NCI-H2196 treated with DMSO at 0.1 percent for 48 hours (cell line): ENCODE measurements around the gene LYST.
"Not testable (repeated sequence)": the region's sequence is repeated elsewhere in the genome, so short reads cannot be mapped to it uniquely, and the experiment has no call there.

Experiments
- DNase-seq: peaks from one replicate; lab custom pipeline; 2025; ENCODE audit not compliant: unreplicated experiment; lab: John Stamatoyannopoulos, UW

LYST gene

DNA sequence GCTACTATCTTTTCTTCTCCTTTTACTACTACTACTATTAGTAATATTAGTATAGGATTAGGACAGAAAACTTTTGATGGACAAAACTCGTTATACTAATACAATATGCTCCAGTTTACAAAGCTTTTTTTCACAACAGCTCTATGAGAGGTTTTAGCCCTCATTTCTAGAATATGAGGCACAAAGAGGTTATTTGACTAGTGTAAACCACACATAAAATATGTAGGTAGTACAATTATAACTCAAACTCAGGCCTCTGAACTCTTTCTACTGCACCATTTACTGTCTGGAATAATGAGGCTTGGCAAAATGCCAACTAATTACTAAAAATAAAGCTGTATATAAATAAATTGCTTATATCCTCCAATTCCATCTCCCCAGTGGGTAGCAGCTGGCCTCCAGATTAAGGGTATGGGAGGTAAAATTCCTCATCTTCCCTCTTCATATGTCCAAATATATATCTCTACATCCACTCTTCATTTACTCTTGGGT, 99.9 kb downstream of the LYST start:
- DNase-seq = no peak

DNA sequence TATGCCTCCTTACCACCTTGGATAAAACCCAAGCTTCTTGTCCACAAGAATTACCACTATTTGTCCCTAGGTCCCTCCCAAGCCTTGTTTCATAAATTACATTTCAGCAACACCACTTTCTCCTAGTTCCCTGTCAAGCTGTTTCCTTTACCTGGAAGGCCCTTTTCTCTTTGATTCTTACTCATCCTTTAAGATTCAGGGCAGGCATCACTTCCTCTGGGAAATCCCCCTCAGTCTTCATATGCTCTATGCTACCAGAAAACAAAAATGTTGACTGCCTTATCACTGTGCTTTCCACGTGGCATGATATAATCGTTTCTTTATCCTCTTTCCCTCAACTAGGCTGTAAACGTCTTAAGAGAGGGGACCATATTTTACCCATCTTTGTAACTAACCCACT, 102.7 kb downstream of the LYST start:
- no peak for DNase-seq

DNA sequence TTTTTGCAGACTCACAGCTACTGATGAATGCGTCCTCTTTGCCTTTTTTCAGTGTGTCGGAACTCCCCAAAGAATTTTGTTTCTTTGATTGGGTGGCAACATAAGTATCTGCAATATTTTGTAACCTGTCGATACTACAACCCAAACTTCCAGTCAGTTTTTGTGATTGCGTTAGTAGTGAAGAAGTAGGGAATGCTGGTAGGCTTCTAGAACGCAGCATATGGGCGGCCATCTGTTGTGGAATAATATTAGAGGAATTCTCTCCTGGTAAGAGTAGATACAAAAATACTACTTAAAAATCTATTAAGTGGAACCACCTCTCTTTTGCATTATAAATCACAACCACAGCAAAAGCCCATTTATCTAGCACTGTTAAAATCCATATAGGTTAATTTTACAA, 107.4 kb downstream of the LYST start:
- no peak for DNase-seq

DNA sequence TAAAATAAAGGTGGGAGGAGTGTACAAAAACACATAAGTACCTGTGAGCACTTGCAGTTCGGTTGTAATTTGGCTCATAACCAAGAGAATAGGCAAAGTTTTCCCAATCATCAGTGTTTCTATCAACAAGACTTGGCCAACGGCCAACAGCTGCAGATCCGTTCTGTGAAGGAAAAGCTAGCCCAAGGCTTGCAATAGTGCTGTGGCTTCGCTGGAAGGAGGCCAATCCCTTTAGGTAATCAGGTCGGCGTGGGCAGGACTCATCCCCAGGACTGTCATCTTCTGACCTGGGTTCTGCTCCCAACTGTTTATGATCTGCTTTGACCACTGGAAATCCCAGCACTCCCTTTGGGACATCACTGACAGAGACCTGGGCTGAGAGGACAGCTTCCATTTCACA, 107.8 kb downstream of the LYST start:
- peak; percentile 24 for DNase-seq

DNA sequence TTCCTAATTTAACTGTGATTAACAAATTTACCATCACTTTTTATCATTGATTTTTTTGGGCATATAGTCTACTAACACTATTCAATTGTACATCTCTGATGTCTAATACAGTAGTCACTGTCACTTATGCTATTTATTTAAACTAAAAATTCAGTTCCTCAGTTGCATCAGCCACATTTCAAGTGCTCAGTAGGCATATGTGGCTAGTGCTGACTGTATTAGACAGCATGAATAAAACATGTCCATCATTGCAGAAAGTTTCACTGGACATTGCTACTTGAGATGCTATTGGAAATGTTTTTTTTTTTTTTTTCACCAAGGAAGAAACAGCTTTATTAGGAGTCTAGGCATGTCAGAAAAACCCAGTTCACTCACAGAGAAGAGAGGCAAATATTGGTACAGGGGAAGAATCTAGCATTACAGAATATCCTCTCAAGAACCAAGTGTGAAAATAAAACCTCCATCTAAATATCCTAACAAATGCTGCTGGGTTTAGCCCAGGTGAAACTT, 109.1 kb downstream of the LYST start:
- DNase-seq = no peak

DNA sequence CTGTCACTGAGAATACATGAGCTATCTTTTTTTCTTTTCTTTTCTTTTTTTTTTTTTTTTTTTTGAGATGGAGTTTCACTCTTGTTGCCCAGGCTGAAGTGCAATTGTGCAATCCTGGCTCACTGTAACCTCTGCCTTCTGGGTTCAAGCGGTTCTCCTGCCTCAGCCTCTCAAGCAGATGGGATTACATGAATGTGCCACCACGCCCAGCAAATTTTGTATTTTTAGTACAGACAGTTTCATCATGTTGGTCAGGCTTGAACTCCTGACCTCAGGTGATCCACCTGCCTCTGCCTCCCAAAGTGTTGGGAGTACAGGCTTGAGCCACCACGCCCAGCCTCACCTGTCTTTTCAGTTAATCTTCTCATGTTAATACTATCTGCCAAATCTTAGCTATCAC, 112.5 kb downstream of the LYST start:
- not testable (repeated sequence) for DNase-seq

DNA sequence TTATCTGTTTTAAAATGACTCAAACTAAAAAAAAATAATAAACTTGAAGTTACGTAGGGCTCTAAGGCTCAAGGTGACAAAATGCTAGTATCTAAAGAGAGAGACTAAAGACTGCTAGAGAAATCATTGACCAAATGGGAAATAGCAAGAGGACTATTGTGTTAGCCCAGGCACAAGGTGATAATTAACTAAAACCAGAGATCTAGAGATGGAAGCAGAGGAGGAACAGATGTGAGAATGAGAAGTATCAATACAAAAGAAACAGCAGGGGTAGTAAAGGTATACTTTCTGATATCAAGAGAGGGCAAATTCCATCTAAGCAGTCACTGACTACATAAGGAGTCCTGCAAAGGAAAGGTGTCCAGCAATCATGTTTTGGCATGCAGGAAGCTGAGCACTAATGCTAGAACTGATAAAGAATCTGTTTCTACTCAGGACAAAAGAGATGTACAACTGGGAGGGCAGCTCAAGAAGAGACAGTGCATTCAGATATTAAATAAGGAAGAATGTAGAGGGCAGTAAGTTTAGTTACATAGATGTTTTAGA, 116.9 kb downstream of the LYST start:
- no peak for DNase-seq

DNA sequence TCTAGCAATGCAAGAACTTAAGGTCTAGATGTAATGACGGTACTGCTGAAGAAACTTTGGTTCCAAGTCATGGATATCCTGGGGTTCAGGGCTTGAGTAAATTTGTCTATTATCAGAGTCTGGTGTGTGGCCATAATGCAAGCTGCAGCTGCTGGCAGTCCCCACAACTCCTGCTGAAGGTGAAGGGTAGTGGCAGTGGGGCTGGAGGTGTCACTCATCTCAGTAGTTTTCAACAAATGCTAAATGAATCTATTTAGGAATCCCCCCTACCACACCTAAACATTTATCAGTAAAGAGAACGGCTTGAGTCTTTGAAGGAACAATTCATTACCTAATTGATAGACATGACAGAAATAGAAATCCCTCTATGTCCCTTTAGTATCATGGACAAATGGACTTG, 118.0 kb downstream of the LYST start:
- DNase-seq = no peak

DNA sequence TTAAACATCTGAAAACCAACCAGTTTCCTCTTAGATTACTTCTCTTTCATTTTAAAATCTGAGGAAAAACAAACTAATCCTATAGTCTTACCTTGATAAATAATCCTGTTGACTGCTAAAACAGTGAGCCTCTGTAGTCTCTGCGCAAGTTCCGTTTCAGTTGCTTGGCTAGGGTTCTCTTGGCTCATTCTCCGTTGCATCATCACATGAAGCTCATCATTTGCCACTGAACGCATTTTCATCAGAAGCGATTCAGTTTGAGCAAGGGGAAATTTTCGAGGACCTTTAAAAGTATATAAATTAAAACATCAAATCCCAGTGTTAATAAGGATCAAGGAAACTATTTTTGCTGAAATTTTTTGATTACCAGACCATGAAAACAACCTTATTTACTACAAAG, 120.5 kb downstream of the LYST start:
- no peak for DNase-seq

DNA sequence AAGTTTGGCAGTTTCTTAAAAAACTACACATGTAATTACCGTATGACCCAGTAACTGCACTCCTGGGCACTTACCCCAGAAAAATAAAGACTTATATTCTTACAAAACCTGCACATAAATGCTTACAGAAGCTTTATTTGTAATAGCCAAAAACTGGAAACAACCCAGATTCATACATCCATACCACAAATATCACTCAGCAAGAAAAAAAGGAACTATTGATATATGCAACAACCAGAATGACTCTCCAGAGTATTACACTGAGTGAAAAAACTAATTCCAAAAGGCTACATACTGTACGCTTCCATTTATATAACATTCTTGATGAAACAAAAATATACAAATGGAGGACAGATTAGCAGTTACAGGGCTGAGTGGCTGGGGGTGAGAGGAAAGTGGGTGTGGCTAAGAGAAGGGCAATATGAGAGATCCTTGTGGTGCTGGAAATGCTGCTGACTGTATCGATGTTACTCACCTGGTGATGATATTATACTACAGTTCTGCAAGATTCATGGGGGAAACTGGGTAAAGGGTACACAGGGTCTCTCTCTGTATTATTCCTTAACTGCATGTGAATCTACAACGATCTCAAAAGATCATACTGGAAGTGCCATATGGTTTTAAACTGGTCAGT, 121.1 kb downstream of the LYST start:
- DNase-seq = no peak

DNA sequence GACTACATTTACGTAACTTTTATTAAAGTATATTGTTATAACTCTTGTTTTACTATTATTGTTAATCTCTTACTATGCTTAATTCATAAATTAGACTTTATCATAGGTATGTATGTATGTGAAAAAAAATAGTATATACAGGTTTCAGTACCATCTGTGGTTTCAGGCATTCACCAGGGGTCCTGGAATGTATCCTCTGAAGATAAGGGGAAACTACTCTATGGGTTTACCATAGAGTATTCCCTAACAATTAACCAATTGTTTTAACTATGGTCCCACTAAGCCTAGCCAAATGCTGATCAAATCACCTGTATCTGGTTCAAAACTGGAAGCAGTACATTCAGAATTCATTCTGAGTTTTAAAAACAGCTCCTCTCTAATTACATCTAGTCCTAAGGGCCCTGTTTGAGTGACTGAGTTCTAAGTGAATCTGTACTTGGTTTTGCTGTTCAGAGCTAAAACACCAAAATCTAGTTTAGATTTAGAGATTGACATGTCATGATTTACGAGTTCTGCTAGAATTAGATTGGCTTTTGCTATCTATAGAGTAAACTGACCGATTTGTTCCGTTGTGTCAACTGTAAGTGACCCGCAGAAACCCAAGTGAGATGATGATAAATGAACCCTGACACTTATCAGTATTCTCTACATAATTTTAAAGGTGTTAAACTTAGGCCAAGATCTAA, 123.6 kb downstream of the LYST start:
- no peak for DNase-seq

DNA sequence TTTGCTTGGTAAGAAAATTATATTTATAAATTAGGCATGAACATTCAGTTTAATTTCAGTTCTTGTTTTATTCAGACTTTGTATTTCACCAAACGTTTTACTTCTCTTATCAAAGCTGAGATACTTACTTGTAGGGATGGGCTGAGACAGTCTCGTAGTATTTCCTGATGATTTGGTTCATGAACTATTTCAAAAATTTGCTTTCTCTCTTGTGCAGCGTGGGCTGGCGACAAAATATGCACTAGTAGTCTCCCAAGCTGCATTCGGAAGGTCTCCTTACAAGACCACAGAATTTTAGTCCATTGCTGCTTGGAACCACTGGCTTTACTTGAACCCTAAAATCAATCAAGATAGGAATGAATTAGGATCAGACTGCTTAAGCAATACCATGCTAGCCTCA, 125.4 kb downstream of the LYST start:
- DNase-seq = no peak

DNA sequence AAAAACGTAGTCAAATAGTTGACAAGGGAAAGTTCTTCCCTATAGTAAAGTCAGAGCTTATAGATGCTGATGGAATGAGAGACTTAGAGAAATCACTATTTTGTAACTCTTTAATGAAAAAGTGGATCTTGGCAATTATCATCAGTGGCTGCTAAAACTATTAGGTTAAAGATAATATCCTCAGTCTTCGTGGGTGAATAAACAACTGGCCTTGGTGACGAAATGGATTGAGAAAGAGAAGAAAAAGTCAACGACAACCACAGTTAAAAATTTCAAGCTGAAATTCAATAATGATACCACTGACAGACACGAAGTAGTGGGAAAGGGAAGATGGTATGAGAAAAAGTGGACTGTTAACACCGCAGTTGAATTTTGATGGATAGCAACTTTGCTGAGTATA, 127.1 kb downstream of the LYST start:
- DNase-seq = no peak

DNA sequence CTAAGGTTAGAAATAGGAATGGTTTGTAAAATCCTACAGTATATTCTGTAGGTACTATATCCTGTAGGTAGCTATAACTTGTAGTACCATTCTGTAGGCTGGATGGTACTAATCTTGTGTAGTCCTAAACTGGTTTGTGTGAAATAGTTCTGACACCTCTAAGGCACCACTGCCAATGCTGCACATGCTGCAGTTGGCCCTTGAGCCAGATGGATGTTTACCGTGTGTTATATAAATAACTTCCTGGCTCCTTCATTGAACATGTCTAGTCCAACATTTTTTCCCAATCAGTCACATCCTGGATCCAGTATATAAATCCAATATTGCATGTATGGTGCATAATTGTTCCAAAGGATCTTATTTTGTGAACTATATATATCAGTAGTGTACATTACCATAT, 127.6 kb downstream of the LYST start:
- no peak for DNase-seq

DNA sequence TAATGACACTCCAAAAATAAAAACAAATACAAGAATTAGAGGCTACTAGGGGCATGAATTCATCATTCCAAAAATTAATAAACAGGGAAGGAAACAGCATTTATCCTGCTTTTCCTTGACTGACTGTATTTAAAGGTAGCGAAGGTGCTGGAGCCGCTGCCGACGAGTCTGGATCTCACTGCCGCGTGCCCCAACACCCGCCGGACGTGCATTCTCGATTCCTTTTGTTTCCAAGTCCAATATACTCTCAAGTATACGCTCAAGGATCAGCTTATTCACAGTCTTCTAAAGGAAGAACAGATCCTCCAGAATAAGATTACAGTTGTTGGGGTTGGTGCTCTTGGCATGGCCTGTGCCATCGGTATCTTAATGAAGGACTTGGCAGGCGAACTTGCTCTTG, 129.0 kb downstream of the LYST start:
- no peak for DNase-seq

DNA sequence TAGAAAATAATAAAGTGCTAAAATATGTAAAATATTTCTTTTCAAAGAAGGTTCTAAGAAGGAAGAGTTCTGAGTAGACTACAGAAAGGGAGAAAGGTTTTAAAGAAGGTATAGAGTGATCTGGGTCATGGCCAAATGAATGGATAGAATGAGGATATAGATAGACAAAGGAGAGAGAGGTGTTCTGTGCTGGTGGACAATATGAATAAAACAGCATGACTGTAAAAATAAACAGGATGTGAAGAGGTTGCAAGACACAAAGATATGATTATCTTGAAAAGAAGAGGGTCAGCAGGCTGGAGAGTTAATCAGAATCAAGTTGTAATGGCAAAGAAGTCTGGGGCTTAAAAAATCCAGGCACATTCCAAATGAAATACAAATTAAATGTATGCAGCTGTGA, 130.4 kb downstream of the LYST start:
- no peak for DNase-seq

DNA sequence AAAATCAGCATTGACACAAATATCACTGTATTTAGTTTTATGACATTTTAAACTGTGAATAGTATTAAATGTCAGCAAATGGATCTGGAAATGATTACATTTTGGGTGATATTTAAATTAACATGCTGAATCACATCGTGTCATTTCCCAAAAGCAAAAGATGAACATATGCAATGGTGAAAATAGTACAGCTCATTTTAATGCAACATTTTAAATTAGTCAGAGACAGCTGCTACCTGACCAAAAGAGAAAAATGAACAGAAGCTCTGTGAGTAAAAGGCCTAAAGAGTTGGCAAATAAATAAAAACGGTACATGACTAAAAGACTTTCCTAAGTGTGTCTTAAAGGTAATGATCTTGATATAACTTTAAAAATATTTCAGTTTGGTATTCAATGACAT, 131.1 kb downstream of the LYST start:
- DNase-seq = no peak

DNA sequence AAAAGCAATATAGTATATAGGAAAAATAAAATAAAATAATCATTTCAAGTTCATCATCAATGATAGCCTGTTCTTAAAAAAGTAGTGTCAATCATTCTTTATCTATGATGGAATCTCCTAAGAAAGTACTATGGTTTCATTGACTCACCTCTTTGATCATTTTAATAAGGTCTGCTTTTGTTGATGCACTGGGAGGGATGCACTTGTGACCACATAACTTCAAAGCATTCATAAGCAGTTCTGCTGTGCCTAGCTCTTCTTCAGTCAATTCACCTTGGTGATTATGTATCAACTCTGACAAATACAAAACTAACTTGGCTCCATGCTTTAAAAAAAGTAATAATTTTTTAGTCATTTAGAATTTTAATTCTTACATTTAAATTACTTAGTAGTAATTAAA, 132.4 kb downstream of the LYST start:
- no peak for DNase-seq

DNA sequence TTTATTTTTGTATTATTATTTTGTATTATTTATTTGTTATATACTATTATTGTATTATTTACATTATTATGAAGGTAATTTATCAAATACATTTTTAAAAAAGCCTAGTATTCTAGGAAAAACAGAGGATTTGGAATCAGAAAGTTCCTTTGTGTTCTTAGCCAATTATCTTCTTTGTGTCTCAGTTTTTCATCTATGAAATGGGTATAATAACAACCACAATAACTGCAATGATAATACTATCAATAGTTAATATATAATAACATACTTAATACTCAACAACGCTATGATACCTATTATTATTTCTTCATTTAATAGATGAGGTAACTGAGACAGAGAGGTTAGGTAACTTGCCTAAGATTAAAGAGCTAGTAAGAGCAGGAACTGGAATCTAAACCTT, 136.7 kb downstream of the LYST start:
- no peak for DNase-seq

DNA sequence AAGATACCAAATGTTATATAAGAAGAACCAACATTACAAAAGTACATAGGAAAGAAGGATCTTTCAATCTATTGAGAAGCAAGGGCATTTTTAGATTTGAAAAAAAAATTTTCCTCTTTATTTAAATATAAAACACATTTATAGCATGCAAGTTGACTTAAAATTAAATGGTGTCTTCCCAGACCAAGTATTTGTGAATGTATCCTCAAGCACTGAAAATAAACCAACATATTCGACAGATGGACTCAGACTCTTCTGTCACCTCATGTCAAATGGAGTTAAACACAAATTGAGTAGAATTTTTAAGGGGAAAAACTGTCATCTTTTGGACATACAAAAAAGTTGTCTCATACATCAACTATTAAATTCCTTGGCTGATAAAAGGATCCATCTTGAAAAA, 140.1 kb downstream of the LYST start:
- DNase-seq = no peak

DNA sequence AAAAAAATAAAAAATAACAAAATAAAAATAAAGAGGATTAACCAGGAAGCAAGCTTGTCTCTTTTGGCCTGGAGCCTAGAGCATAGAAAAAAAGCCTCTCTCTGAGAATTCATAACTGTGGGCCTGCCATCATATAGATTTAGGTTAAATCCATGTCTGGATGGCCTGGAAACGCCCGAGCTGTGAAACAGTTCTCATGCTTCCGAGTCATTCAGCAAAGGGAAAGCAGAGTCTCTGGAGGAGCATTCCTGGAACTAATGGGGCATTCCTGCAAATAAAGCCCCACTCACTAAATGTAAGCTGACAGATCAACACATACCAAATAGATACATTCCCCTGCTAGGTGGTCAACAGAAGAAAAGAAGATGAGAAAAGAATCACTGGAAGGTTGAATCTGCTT, 141.3 kb downstream of the LYST start:
- no peak for DNase-seq

DNA sequence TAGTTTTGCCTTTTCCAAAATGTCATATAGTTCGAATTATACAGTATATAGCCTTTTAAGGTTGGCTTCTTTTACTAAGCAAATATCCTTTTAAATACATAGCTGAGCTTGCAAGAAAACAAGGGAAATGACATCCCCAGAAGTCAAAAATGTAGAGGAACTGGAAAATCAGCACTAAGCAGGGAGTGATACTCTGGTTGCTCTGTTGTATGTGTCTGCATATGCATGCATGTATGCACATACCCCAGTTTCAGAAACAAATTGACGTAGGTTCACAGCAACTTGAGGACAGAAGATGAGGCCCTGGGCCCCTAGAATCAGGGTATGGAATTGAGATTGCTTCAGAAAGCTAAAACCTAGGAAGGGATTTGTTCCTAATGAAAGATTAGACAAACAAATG, 142.0 kb downstream of the LYST start:
- no peak for DNase-seq

DNA sequence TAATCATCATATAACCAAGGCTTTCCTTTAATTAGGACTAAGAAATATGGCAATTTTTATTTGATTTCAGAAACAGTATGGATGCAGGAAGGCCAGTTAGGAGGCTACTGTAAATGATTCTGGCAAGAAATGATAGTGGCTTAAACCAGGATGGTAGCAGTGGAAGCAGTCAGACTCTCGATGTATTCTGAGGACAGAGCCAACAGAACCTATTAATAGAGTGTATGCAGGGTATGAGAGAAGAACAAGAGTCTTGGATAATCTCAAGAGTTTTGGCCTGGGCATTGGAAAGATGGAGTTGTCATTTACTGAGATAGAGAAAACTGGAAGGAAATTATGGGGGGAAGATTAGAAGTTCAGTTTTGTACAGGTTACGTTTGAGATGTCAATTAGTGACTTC, 143.8 kb downstream of the LYST start:
- DNase-seq = no peak
